ENCODE measurements around the gene ATP1A4.

Gene ATP1A4

GRCh38 chr1:160167580-160167979 is 16.2 kb downstream of the ATP1A4 start:
- CTCF ChIA-PET = interaction anchor here (0.7 kb wide), 1 partner anchor 10 kb away, joined by 4 read pairs; no protein-coding TSS in a partner anchor

GRCh38 chr1:160168016-160168415 is 16.6 kb downstream of the ATP1A4 start:
- 0 out of 2 replicates have a peak, but pooled peaks have one; percentile 15 for TF ChIP-seq PRDM10 (tag by site-specific recombination; IDR thresholded peaks at IDR 0.05)
- TF ChIP-seq OVOL3 (tag by site-specific recombination; IDR thresholded peaks at IDR 0.05) = no peak
- TF ChIP-seq ZNF426 (tag by site-specific recombination; IDR thresholded peaks at IDR 0.05) = no peak
- TF ChIP-seq ZNF133 (tag by site-specific recombination; IDR thresholded peaks at IDR 0.05) = no peak
- no peak for TF ChIP-seq ZNF596 (tag by site-specific recombination; IDR thresholded peaks at IDR 0.05)
- TF ChIP-seq SCRT2 (tag by site-specific recombination; IDR thresholded peaks at IDR 0.05) = no peak
- no peak for TF ChIP-seq ZNF629 (tag by site-specific recombination; IDR thresholded peaks at IDR 0.05)
- TF ChIP-seq ZNF660 (tag by site-specific recombination; IDR thresholded peaks at IDR 0.05) = 0 out of 2 replicates have a peak, but pooled peaks have one; percentile 32
- H3K4me3 ChIP-seq (ENCODE audit: low read depth, low read length) = no peak overlapping the region
- H3K4me1 ChIP-seq (ENCODE audit: control insufficient read depth, insufficient read depth, low read length) = no peaks in the 10 kb centered on the region
- H3K36me3 ChIP-seq (ENCODE audit: control insufficient read depth in 2 of 2, insufficient read depth in 1 of 2, low read length in 2 of 2) = no peaks in the 10 kb centered on the region
- ChIA-PET POLR2A (interaction anchor here (0.7 kb wide), 1 partner anchor 104 kb away, joined by 4 read pairs; no protein-coding TSS in a partner anchor), CTCF (interaction anchor here (0.7 to 1.9 kb wide), 2 partner anchors 9 to 52 kb away, joined by 4 to 6 read pairs; no protein-coding TSS in a partner anchor)
- no peaks in the 10 kb centered on the region for H3K9me3 ChIP-seq (ENCODE audit: control insufficient read depth, insufficient read depth, low read depth, low read length)
- no peak overlapping the region for H3K27ac ChIP-seq (ENCODE audit: extremely low read depth, low read depth, low read length)

More at GRCh38 chr1:160167580-160167979, 16.2 kb downstream of the ATP1A4 start:
- TF ChIP-seq ZNF248 (tag by site-specific recombination; IDR thresholded peaks at IDR 0.05) (no peak), ZNF600 (tag by site-specific recombination; IDR thresholded peaks at IDR 0.05) (no peak), FEZF1 (tag by site-specific recombination; IDR thresholded peaks at IDR 0.05) (no peak), ZBTB48 (tag by site-specific recombination; IDR thresholded peaks at IDR 0.05) (no peak), ZNF214 (tag by site-specific recombination; IDR thresholded peaks at IDR 0.05; ENCODE audit: borderline replicate concordance) (no peak), ZBTB21 (tag by site-specific recombination; IDR thresholded peaks at IDR 0.05) (no peak), ZNF202 (tag by site-specific recombination; IDR thresholded peaks at IDR 0.05; ENCODE audit: borderline replicate concordance) (no peak), ZNF335 (tag by site-specific recombination; conservative IDR thresholded peaks at IDR 0.05) (no peak), ZNF449 (tag by site-specific recombination; IDR thresholded peaks at IDR 0.05) (no peak), ZNF112 (tag by site-specific recombination; IDR thresholded peaks at IDR 0.05) (no peak), KLF9 (tag by site-specific recombination; IDR thresholded peaks at IDR 0.05; ENCODE audit: low read depth) (no peak), ZBTB26 (tag by site-specific recombination; optimal IDR thresholded peaks at IDR 0.05) (no peak), ZNF423 (tag by site-specific recombination; IDR thresholded peaks at IDR 0.05) (no peak), SETDB1 (IDR thresholded peaks at IDR 0.05; ENCODE audit: insufficient read length, low read length) (no peak), ZNF274 (IDR thresholded peaks at IDR 0.05; ENCODE audit: low read length) (no peak), ZNF274 (tag by site-specific recombination; IDR thresholded peaks at IDR 0.05; ENCODE audit: borderline replicate concordance) (no peak), KLF17 (tag by site-specific recombination; IDR thresholded peaks at IDR 0.05) (no peak), KLF16 (tag by site-specific recombination; IDR thresholded peaks at IDR 0.05) (no peak), ZBTB7A (tag by site-specific recombination; IDR thresholded peaks at IDR 0.05; ENCODE audit: low read depth) (no peak), ZBTB6 (tag by site-specific recombination; IDR thresholded peaks at IDR 0.05) (no peak), ZNF639 (tag by site-specific recombination; IDR thresholded peaks at IDR 0.05) (no peak)
- POLR2A ChIA-PET = no interaction called here
- Histone ChIP-seq H3K4me3 (ENCODE audit: low read depth, low read length) (no peak overlapping the region), H3K36me3 (ENCODE audit: control insufficient read depth in 2 of 2, insufficient read depth in 1 of 2, low read length in 2 of 2) (no peaks in the 10 kb centered on the region), H3K27ac (ENCODE audit: extremely low read depth, low read depth, low read length) (no peak overlapping the region), H3K9me3 (ENCODE audit: control insufficient read depth, insufficient read depth, low read depth, low read length) (no peaks in the 10 kb centered on the region), H3K4me1 (ENCODE audit: control insufficient read depth, insufficient read depth, low read length) (no peaks in the 10 kb centered on the region)
